HepG2 (cell line): ENCODE data around the gene STK36. TPM values are rescaled to one million over a fixed set of nuclear protein-coding genes. Genes with fewer than 3 reads are reported as not detected.

Source experiments
- ATF7 ChIP-seq, 2 experiments: fragments of 450-650 bp in 1 of 2; sonication (generic) in 1 of 2; formaldehyde crosslinking in 1 of 2; IDR thresholded peaks; 2 replicates each; pipeline versions ENCODE4 v1.4.0 to v1.6.1; 2016 to 2020; ENCODE audit warnings: antibody characterized with exemption in 1 of 2, mild to moderate bottlenecking in 1 of 2, missing genetic modification reagents in 1 of 2
- CC2D1A ChIP-seq: sonication (generic); formaldehyde crosslinking; IDR thresholded peaks from 2 replicates; pipeline ENCODE4 v1.8.1; 2023; ENCODE audit warnings: mild to moderate bottlenecking, missing genetic modification reagents
- CEBPG ChIP-seq: IDR thresholded peaks from 2 replicates; pipeline ENCODE4 v1.6.1; 2016
- KLF12 ChIP-seq: sonication (generic); formaldehyde crosslinking; IDR thresholded peaks from 2 replicates; pipeline ENCODE4 v1.4.0; 2020; ENCODE audit warnings: missing genetic modification reagents, borderline replicate concordance
- KLF15 ChIP-seq: sonication (generic); formaldehyde crosslinking; IDR thresholded peaks from 2 replicates; pipeline ENCODE4 v1.8.1; 2023; ENCODE audit warnings: borderline replicate concordance, mild to moderate bottlenecking, inconsistent platforms, missing genetic modification reagents, mixed read lengths
- MAFF ChIP-seq: IDR thresholded peaks from 2 replicates; pipeline ENCODE4 v1.6.1; 2011; ENCODE audit warnings: low read depth, low read length, improper control_type of control experiment
- MIXL1 ChIP-seq: IDR thresholded peaks from 2 replicates; pipeline ENCODE4 v1.6.1; 2016
- RFX3 ChIP-seq: IDR thresholded peaks from 2 replicates; pipeline ENCODE4 v1.6.1; 2016; ENCODE audit warnings: missing biosample characterization, missing genetic modification reagents
- SALL1 ChIP-seq: sonication (generic); formaldehyde crosslinking; IDR thresholded peaks from 2 replicates; pipeline ENCODE4 v1.8.0; 2022; ENCODE audit warnings: mild to moderate bottlenecking, missing genetic modification reagents
- STAG1 ChIP-seq: sonication (generic); formaldehyde crosslinking; IDR thresholded peaks from 2 replicates; pipeline ENCODE4 v1.4.0; 2020; ENCODE audit warnings: missing genetic modification reagents
- U2AF2 ChIP-seq: fragments of 200-400 bp; formaldehyde crosslinking; IDR thresholded peaks from 2 replicates; pipeline ENCODE4 v1.6.1; 2017; ENCODE audit warnings: low read depth, mild to moderate bottlenecking, low read length
- ZBTB42 ChIP-seq: sonication (generic); formaldehyde crosslinking; IDR thresholded peaks from 2 replicates; pipeline ENCODE4 v1.5.0; 2020; ENCODE audit warnings: mild to moderate bottlenecking, missing genetic modification reagents
- ZNF253 ChIP-seq: sonication (generic); formaldehyde crosslinking; IDR thresholded peaks from 2 replicates; pipeline ENCODE4 v1.8.0; 2022; ENCODE audit warnings: mild to moderate bottlenecking, missing genetic modification reagents, borderline replicate concordance
- ZNF274 ChIP-seq: sonication (generic); formaldehyde crosslinking; IDR thresholded peaks from 2 replicates; pipeline ENCODE4 v1.5.1; 2020; ENCODE audit warnings: mild to moderate bottlenecking, missing genetic modification reagents
- ZNF556 ChIP-seq: sonication (generic); formaldehyde crosslinking; IDR thresholded peaks from 2 replicates; pipeline ENCODE4 v1.4.0; 2020; ENCODE audit warnings: mild to moderate bottlenecking, missing genetic modification reagents, borderline replicate concordance
- ZNF629 ChIP-seq: sonication (generic); formaldehyde crosslinking; conservative IDR thresholded peaks from 2 replicates; pipeline ENCODE4 v1.5.0; 2020; ENCODE audit warnings: missing genetic modification reagents
- ZNF777 ChIP-seq: sonication (generic); formaldehyde crosslinking; IDR thresholded peaks from 2 replicates; pipeline ENCODE4 v1.4.0; 2020; ENCODE audit warnings: missing genetic modification reagents
- ZSCAN20 ChIP-seq: sonication (generic); formaldehyde crosslinking; IDR thresholded peaks from 2 replicates; pipeline ENCODE4 v1.4.0; 2020; ENCODE audit warnings: missing genetic modification reagents, mild to moderate bottlenecking, borderline replicate concordance
- polyA plus RNA-seq, 8 experiments: library from polyadenylated mRNA; depleted of rRNA in 3 of 8; stranded (reverse) in 7 of 8; unstranded in 1 of 8; fragments of >200 nt; fragmentation: Illumina TruSeq in 4 of 8; extraction: Trizol in 4 of 8; gene quantifications; 2 replicates each; pipeline versions ENCODE4 v1.2.1 to v1.2.3, GENCODE V29; 2011 to 2016; ENCODE audit warnings: low read depth in 4 of 8, missing spikeins in 1 of 8, mixed read lengths in 1 of 8; ENCODE audit not compliant: insufficient read depth in 1 of 8
- total RNA-seq, 5 experiments: library from RNA; depleted of rRNA; stranded (reverse); fragments of >200 nt; fragmentation: Illumina TruSeq; extraction: Trizol; gene quantifications; 2 replicates each; pipeline ENCODE4 v1.2.3, GENCODE V29; 2016; ENCODE audit warnings: low read depth in 1 of 5
- TF ChIP-seq, protein P1 (sequence below): fragments of 450-650 bp; IDR thresholded peaks from 2 replicates; pipeline ENCODE4 v1.6.1; 2017; ENCODE audit warnings: mild to moderate bottlenecking
- TF ChIP-seq, protein P2 (sequence below): sonication (generic); formaldehyde crosslinking; conservative IDR thresholded peaks from 2 replicates; pipeline ENCODE4 v1.4.0; 2020; ENCODE audit warnings: missing genetic modification reagents
- TF ChIP-seq, protein P3 (sequence below): sonication (generic); formaldehyde crosslinking; IDR thresholded peaks from 2 replicates; pipeline ENCODE4 v1.5.0; 2020; ENCODE audit warnings: mild to moderate bottlenecking, missing genetic modification reagents, moderate library complexity
- TF ChIP-seq, protein P4 (sequence below): sonication (generic); formaldehyde crosslinking; IDR thresholded peaks from 2 replicates; pipeline ENCODE4 v1.8.1; 2022; ENCODE audit warnings: low read depth, mild to moderate bottlenecking, missing genetic modification reagents

STK36 gene
- total and polyA plus RNA-seq, 2 of the 13 experiments (the other 11 are each of a cell fraction or from before 2014, with no cell fraction given): 45.9 to 83.5 TPM

DNA sequence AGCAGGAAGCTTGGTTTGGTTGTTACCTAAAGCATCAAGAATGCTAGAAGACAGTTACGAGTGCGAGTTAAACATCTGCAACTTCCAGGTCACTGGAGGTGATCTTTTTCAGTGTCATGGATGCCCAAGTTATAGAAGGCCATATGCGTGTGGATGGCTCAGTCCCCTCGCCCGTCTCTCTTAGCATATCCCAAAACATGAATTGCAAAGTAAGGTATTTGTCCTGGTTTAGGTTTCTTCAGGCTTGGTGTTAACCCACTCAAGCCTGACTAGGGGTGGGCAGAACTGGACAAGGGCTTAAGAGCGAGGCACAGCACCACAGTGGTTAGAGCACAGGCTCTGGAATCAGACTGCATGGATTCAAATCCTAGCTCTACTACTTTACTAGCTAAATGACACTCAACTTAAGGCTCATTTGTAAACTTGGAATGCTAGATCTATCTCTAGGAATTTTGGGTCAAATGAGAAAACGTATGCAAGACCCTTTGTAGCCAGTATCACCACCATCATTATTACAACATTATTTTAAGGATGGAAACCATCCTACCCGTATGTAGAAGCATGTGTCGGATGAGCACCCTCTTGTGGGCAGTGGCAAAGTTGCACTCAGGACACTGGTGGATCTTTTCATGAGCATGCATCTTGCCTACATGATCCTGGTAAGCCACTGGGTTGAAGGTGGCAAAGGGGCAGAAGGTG, 23.6 kb upstream of the STK36 start (continued):
- TF ChIP-seq, protein P1, sequence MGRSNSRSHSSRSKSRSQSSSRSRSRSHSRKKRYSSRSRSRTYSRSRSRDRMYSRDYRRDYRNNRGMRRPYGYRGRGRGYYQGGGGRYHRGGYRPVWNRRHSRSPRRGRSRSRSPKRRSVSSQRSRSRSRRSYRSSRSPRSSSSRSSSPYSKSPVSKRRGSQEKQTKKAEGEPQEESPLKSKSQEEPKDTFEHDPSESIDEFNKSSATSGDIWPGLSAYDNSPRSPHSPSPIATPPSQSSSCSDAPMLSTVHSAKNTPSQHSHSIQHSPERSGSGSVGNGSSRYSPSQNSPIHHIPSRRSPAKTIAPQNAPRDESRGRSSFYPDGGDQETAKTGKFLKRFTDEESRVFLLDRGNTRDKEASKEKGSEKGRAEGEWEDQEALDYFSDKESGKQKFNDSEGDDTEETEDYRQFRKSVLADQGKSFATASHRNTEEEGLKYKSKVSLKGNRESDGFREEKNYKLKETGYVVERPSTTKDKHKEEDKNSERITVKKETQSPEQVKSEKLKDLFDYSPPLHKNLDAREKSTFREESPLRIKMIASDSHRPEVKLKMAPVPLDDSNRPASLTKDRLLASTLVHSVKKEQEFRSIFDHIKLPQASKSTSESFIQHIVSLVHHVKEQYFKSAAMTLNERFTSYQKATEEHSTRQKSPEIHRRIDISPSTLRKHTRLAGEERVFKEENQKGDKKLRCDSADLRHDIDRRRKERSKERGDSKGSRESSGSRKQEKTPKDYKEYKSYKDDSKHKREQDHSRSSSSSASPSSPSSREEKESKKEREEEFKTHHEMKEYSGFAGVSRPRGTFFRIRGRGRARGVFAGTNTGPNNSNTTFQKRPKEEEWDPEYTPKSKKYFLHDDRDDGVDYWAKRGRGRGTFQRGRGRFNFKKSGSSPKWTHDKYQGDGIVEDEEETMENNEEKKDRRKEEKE: no peak
- TF ChIP-seq, protein P2, sequence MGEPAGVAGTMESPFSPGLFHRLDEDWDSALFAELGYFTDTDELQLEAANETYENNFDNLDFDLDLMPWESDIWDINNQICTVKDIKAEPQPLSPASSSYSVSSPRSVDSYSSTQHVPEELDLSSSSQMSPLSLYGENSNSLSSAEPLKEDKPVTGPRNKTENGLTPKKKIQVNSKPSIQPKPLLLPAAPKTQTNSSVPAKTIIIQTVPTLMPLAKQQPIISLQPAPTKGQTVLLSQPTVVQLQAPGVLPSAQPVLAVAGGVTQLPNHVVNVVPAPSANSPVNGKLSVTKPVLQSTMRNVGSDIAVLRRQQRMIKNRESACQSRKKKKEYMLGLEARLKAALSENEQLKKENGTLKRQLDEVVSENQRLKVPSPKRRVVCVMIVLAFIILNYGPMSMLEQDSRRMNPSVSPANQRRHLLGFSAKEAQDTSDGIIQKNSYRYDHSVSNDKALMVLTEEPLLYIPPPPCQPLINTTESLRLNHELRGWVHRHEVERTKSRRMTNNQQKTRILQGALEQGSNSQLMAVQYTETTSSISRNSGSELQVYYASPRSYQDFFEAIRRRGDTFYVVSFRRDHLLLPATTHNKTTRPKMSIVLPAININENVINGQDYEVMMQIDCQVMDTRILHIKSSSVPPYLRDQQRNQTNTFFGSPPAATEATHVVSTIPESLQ (CRISPR knock-in tag): no peak
- TF ChIP-seq SALL1 (CRISPR knock-in tag) (peak; percentile 15; the same call in 1 of the 2 replicates), CEBPG (peak; percentile 35; the same call in 1 of the 2 replicates), ZNF253 (CRISPR knock-in tag) (no peak), ZNF777 (CRISPR knock-in tag) (no peak), U2AF2 (no peak), CC2D1A (CRISPR knock-in tag) (no peak), ATF7 (IDR thresholded peaks at IDR 0.05) (no peak), ATF7 (CRISPR knock-in tag; IDR thresholded peaks at IDR 0.05) (no peak), ZSCAN20 (CRISPR knock-in tag) (no peak), ZNF629 (no peak), MIXL1 (CRISPR knock-in tag) (no peak), STAG1 (CRISPR knock-in tag) (peak; percentile 93), MAFF (no peak), ZNF274 (0 out of 2 replicates have a peak, but pooled peaks have one; percentile 62), KLF15 (no peak), ZNF556 (CRISPR knock-in tag) (no peak), RFX3 (CRISPR knock-in tag) (no peak), KLF12 (CRISPR knock-in tag) (no peak), ZBTB42 (no peak)
- TF ChIP-seq, protein P3, sequence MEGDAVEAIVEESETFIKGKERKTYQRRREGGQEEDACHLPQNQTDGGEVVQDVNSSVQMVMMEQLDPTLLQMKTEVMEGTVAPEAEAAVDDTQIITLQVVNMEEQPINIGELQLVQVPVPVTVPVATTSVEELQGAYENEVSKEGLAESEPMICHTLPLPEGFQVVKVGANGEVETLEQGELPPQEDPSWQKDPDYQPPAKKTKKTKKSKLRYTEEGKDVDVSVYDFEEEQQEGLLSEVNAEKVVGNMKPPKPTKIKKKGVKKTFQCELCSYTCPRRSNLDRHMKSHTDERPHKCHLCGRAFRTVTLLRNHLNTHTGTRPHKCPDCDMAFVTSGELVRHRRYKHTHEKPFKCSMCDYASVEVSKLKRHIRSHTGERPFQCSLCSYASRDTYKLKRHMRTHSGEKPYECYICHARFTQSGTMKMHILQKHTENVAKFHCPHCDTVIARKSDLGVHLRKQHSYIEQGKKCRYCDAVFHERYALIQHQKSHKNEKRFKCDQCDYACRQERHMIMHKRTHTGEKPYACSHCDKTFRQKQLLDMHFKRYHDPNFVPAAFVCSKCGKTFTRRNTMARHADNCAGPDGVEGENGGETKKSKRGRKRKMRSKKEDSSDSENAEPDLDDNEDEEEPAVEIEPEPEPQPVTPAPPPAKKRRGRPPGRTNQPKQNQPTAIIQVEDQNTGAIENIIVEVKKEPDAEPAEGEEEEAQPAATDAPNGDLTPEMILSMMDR (CRISPR knock-in tag): peak; percentile 95
- TF ChIP-seq, protein P4, sequence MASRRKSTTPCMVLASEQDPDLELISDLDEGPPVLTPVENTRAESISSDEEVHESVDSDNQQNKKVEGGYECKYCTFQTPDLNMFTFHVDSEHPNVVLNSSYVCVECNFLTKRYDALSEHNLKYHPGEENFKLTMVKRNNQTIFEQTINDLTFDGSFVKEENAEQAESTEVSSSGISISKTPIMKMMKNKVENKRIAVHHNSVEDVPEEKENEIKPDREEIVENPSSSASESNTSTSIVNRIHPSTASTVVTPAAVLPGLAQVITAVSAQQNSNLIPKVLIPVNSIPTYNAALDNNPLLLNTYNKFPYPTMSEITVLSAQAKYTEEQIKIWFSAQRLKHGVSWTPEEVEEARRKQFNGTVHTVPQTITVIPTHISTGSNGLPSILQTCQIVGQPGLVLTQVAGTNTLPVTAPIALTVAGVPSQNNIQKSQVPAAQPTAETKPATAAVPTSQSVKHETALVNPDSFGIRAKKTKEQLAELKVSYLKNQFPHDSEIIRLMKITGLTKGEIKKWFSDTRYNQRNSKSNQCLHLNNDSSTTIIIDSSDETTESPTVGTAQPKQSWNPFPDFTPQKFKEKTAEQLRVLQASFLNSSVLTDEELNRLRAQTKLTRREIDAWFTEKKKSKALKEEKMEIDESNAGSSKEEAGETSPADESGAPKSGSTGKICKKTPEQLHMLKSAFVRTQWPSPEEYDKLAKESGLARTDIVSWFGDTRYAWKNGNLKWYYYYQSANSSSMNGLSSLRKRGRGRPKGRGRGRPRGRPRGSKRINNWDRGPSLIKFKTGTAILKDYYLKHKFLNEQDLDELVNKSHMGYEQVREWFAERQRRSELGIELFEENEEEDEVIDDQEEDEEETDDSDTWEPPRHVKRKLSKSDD (CRISPR knock-in tag): no peak
